H9 (cell line): ENCODE data around the gene PLXNA1. TPM values are rescaled to one million over a fixed set of nuclear protein-coding genes. Genes with fewer than 3 reads are reported as not detected.

Experiments
- DNase-seq: peaks from one replicate; pipeline ENCODE4 v3.0.0-alpha.2; 2017
- H2AFZ ChIP-seq: one replicate; pipeline ENCODE4 v1.6.1; 2013; ENCODE audit warnings: mild to moderate bottlenecking, low read length, control low read depth, moderate library complexity
- H2AK5ac ChIP-seq: 2 replicates; pipeline ENCODE4 v1.6.1; 2013; ENCODE audit warnings: low read length, control low read depth, mixed read lengths; ENCODE audit not compliant: insufficient read length
- H2BK120ac ChIP-seq: one replicate; pipeline ENCODE4 v1.6.1; 2013; ENCODE audit warnings: low read depth, mild to moderate bottlenecking, low read length, control low read depth, inconsistent platforms; ENCODE audit not compliant: poor library complexity, severe bottlenecking
- H2BK12ac ChIP-seq: 2 replicates; pipeline ENCODE4 v1.6.1; 2013; ENCODE audit warnings: low read length, control low read depth, mixed read lengths, low read depth; ENCODE audit not compliant: insufficient read length
- H2BK15ac ChIP-seq: 2 replicates; pipeline ENCODE4 v1.6.1; 2013; ENCODE audit warnings: low read depth, low read length, control low read depth
- H2BK20ac ChIP-seq: one replicate; pipeline ENCODE4 v1.6.1; 2013; ENCODE audit warnings: low read depth, mild to moderate bottlenecking, low read length, control low read depth, inconsistent platforms; ENCODE audit not compliant: poor library complexity, severe bottlenecking
- H2BK5ac ChIP-seq: 2 replicates; pipeline ENCODE4 v1.6.1; 2013; ENCODE audit warnings: low read length, control low read depth, mixed read lengths; ENCODE audit not compliant: insufficient read length
- H3K14ac ChIP-seq: 2 replicates; pipeline ENCODE4 v1.6.1; 2013; ENCODE audit warnings: low read length, control low read depth; ENCODE audit not compliant: insufficient read depth
- H3K18ac ChIP-seq: 2 replicates; pipeline ENCODE4 v1.6.1; 2013; ENCODE audit warnings: low read depth, mild to moderate bottlenecking, mixed read lengths, low read length, control low read depth; ENCODE audit not compliant: insufficient read length
- H3K23ac ChIP-seq: 2 replicates; pipeline ENCODE4 v1.6.1; 2013; ENCODE audit warnings: low read length, control low read depth, mixed read lengths, low read depth; ENCODE audit not compliant: insufficient read length
- H3K23me2 ChIP-seq: 2 replicates; pipeline ENCODE4 v1.6.1; 2013; ENCODE audit warnings: low read depth, mild to moderate bottlenecking, mixed read lengths, low read length, control low read depth; ENCODE audit not compliant: insufficient read length, poor library complexity, severe bottlenecking
- H3K27ac ChIP-seq: 2 replicates; pipeline ENCODE4 v1.5.1; 2013; ENCODE audit warnings: low read length, control low read depth, mixed read lengths, low read depth; ENCODE audit not compliant: insufficient read length
- H3K27me3 ChIP-seq: 2 replicates; pipeline ENCODE4 v1.6.1; 2013; ENCODE audit warnings: low read length, control low read depth, inconsistent platforms; ENCODE audit not compliant: insufficient read depth
- H3K4ac ChIP-seq: 2 replicates; pipeline ENCODE4 v1.6.1; 2013; ENCODE audit warnings: low read depth, mild to moderate bottlenecking, control low read depth, inconsistent platforms, low read length, moderate library complexity
- H3K4me1 ChIP-seq: 2 replicates; pipeline ENCODE4 v1.6.1; 2013; ENCODE audit warnings: low read length, control low read depth, inconsistent platforms; ENCODE audit not compliant: insufficient read depth
- H3K4me2 ChIP-seq: 2 replicates; pipeline ENCODE4 v1.6.1; 2013; ENCODE audit warnings: low read length, control low read depth, mixed read lengths; ENCODE audit not compliant: insufficient read length, insufficient read depth
- H3K56ac ChIP-seq: 2 replicates; pipeline ENCODE4 v1.6.1; 2013; ENCODE audit warnings: low read depth, mild to moderate bottlenecking, mixed read lengths, low read length, control low read depth; ENCODE audit not compliant: insufficient read length
- H3K79me1 ChIP-seq: 2 replicates; pipeline ENCODE4 v1.6.1; 2013; ENCODE audit warnings: low read depth, mild to moderate bottlenecking, moderate library complexity, low read length, control low read depth, inconsistent platforms; ENCODE audit not compliant: insufficient read depth, poor library complexity, severe bottlenecking
- H3K79me2 ChIP-seq: 2 replicates; pipeline ENCODE4 v1.6.1; 2013; ENCODE audit warnings: low read length, control low read depth, inconsistent platforms; ENCODE audit not compliant: insufficient read depth
- H3K9ac ChIP-seq: 2 replicates; pipeline ENCODE4 v1.6.1; 2013; ENCODE audit warnings: low read length, control low read depth, mixed read lengths; ENCODE audit not compliant: insufficient read length; ENCODE audit errors: extremely low read depth
- H3K9me3 ChIP-seq: one replicate; pipeline ENCODE4 v1.6.1; 2013; ENCODE audit warnings: low read depth, low read length, inconsistent platforms; ENCODE audit not compliant: control insufficient read depth
- H3T11ph ChIP-seq: one replicate; pipeline ENCODE4 v1.6.1; 2013; ENCODE audit warnings: mild to moderate bottlenecking, low read length, control low read depth, inconsistent platforms
- H4K20me1 ChIP-seq: one replicate; pipeline ENCODE4 v1.6.1; 2013; ENCODE audit not compliant: control insufficient read depth, insufficient read length, insufficient read depth
- H4K5ac ChIP-seq: 2 replicates; pipeline ENCODE4 v1.6.1; 2013; ENCODE audit warnings: low read depth, mild to moderate bottlenecking, mixed read lengths, low read length, control low read depth; ENCODE audit not compliant: insufficient read length
- H4K8ac ChIP-seq: replicated peaks from 2 replicates; pipeline ENCODE4 v1.6.1; 2013; ENCODE audit warnings: low read length, control low read depth, mixed read lengths, low read depth; ENCODE audit not compliant: insufficient read length
- H4K91ac ChIP-seq: 2 replicates; pipeline ENCODE4 v1.6.1; 2013; ENCODE audit warnings: low read depth, mild to moderate bottlenecking, moderate library complexity, mixed read lengths, low read length, control low read depth; ENCODE audit not compliant: insufficient read length
- H3K27ac Mint-ChIP-seq, 3 experiments: 2 replicates in 2 of 3; 3 replicates in 1 of 3; pipeline ENCODE4 v1.8.0; 2020 to 2021; ENCODE audit warnings: mixed read lengths in 3 of 3, mild to moderate bottlenecking in 1 of 3, moderate library complexity in 1 of 3
- H3K27me3 Mint-ChIP-seq: 2 replicates; pipeline ENCODE4 v1.8.0; 2021; ENCODE audit warnings: low read depth, mild to moderate bottlenecking, moderate library complexity, mixed read lengths
- H3K36me3 Mint-ChIP-seq, 3 experiments: 2 replicates in 2 of 3; 3 replicates in 1 of 3; pipeline ENCODE4 v1.8.0; 2020 to 2021; ENCODE audit warnings: low read depth in 3 of 3, mixed read lengths in 3 of 3; ENCODE audit not compliant: insufficient read depth in 1 of 3
- H3K4me1 Mint-ChIP-seq, 2 experiments: 2 replicates each; pipeline ENCODE4 v1.8.0; 2020; ENCODE audit warnings: mixed read lengths in 2 of 2
- H3K4me3 Mint-ChIP-seq, 2 experiments: 2 replicates in 1 of 2; 3 replicates in 1 of 2; pipeline ENCODE4 v1.8.0; 2020 to 2021; ENCODE audit warnings: mild to moderate bottlenecking in 2 of 2, mixed read lengths in 2 of 2, moderate library complexity in 1 of 2
- H3K9me3 Mint-ChIP-seq, 2 experiments: 2 replicates in 1 of 2; 3 replicates in 1 of 2; pipeline ENCODE4 v1.8.0; 2020; ENCODE audit warnings: mild to moderate bottlenecking in 2 of 2, mixed read lengths in 2 of 2, moderate library complexity in 1 of 2
- WGBS: extraction: QIAGEN DNeasy Blood & Tissue Kit; methylation state at CpG from one replicate; pipeline ENCODE4 v1.1.7; 2013; ENCODE audit warnings: missing lambda C conversion rate, low lambda C conversion rate, mixed read lengths; ENCODE audit not compliant: insufficient read length; ENCODE audit errors: extremely low coverage; 5-methylcytosine and 5-hydroxymethylcytosine counted together
- total RNA-seq: library from RNA; stranded (reverse); gene quantifications from 2 replicates; pipeline ENCODE4 v1.2.1, GENCODE V29; 2021
- TF ChIP-seq, protein P1 (sequence below): fragments of 200-600 bp; sonication (generic); conservative IDR thresholded peaks from 3 replicates; pipeline ENCODE4 v1.8.0; 2021; ENCODE audit warnings: antibody characterized with exemption, mild to moderate bottlenecking

Gene PLXNA1
- total RNA-seq, 1 experiment from 2014 or later = 42.1 TPM

DNA sequence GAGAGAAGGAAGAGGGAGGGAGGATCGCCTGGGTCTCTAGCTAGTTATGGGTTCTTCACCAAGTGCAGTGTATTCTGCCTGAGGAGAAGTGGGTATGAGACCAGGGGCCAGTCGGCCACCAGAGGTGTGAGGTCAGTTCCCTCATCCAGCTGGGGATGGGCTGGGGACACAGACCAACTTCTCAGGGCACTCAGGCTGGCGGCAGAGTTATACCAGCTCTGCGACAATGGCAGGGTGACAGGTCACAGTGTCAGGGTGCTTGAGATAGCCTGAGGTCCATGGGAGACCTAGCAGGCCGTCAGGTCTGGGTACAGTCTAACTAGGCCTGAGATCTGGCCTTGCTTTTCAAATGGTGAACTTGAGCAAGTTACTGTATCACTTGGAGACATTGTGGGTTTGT, 31.4 kb upstream of the PLXNA1 start:
- H3K27me3 ChIP-seq = no peaks in the 10 kb centered on the region
- H2AFZ ChIP-seq = no peak overlapping the region
- TF ChIP-seq, protein P1, sequence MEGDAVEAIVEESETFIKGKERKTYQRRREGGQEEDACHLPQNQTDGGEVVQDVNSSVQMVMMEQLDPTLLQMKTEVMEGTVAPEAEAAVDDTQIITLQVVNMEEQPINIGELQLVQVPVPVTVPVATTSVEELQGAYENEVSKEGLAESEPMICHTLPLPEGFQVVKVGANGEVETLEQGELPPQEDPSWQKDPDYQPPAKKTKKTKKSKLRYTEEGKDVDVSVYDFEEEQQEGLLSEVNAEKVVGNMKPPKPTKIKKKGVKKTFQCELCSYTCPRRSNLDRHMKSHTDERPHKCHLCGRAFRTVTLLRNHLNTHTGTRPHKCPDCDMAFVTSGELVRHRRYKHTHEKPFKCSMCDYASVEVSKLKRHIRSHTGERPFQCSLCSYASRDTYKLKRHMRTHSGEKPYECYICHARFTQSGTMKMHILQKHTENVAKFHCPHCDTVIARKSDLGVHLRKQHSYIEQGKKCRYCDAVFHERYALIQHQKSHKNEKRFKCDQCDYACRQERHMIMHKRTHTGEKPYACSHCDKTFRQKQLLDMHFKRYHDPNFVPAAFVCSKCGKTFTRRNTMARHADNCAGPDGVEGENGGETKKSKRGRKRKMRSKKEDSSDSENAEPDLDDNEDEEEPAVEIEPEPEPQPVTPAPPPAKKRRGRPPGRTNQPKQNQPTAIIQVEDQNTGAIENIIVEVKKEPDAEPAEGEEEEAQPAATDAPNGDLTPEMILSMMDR = no peak
- no peak overlapping the region for H3K56ac ChIP-seq
- H3T11ph ChIP-seq = no peak overlapping the region
- H2BK120ac ChIP-seq = no peak overlapping the region
- H3K14ac ChIP-seq = no peak overlapping the region; the same call in 1 of the 2 replicates
- no peak overlapping the region for H3K9ac ChIP-seq
- no peak overlapping the region for H2BK5ac ChIP-seq
- no peak overlapping the region for H3K27ac ChIP-seq
- H3K23me2 ChIP-seq = no peaks in the 10 kb centered on the region
- no peak overlapping the region for H2AK5ac ChIP-seq
- WGBS = no CpG with 5 or more reads among the region's 5 CpGs
- Mint-ChIP-seq H3K4me3 (no peak overlapping the region), H3K4me1 (no peaks in the 10 kb centered on the region), H3K9me3 (no peaks in the 10 kb centered on the region), H3K27me3 (no peaks in the 10 kb centered on the region), H3K27ac (no peak overlapping the region), H3K36me3 (no peaks in the 10 kb centered on the region; a peak in 2 of 7 replicates)
- H3K23ac ChIP-seq = no peak overlapping the region
- no peak for DNase-seq
- H2BK12ac ChIP-seq = no peak overlapping the region
- H3K4ac ChIP-seq = no peak overlapping the region
- no peak overlapping the region for H2BK15ac ChIP-seq
- no peaks in the 10 kb centered on the region for H3K9me3 ChIP-seq
- H4K8ac ChIP-seq = no peak overlapping the region
- no peaks in the 10 kb centered on the region for H4K20me1 ChIP-seq
- no peaks in the 10 kb centered on the region for H3K4me1 ChIP-seq
- H4K91ac ChIP-seq = no peak overlapping the region
- no peak overlapping the region for H3K4me2 ChIP-seq
- no peaks in the 10 kb centered on the region for H3K79me1 ChIP-seq
- no peak overlapping the region for H2BK20ac ChIP-seq
- no peak overlapping the region for H4K5ac ChIP-seq
- H3K18ac ChIP-seq = no peak overlapping the region
- no peaks in the 10 kb centered on the region for H3K79me2 ChIP-seq
